HG03045 (cell line): ENCODE measurements around the gene TRABD2B.

Experiments used
- ATAC-seq: cut with Tn5 transposase; IDR thresholded peaks from one replicate; pipeline ENCODE4 v1.9.1; 2021; ENCODE audit warnings: mild to moderate bottlenecking, moderate library complexity; ENCODE audit not compliant: unreplicated experiment

The TRABD2B gene

GRCh38 chr1:47886141-47886540 is 111.0 kb downstream of the TRABD2B start:
- no peak for ATAC-seq

GRCh38 chr1:47885062-47885830 is 111.9 kb downstream of the TRABD2B start:
- ATAC-seq, result no peak

- no peak for ATAC-seq
Measured at GRCh38 chr1:47883963-47884362, 113.2 kb downstream of the TRABD2B start.

- ATAC-seq, result no peak
Measured at GRCh38 chr1:47881505-47882442, 115.4 kb downstream of the TRABD2B start.

- no peak for ATAC-seq
Measured at GRCh38 chr1:47876587-47876963, 120.6 kb downstream of the TRABD2B start.

- ATAC-seq, result no peak
Measured at GRCh38 chr1:47875831-47876586, 121.2 kb downstream of the TRABD2B start.

- ATAC-seq, result no peak
Measured at GRCh38 chr1:47875036-47875435, 122.1 kb downstream of the TRABD2B start.

- ATAC-seq, result no peak
Measured at GRCh38 chr1:47873337-47873736, 123.8 kb downstream of the TRABD2B start.

- no peak for ATAC-seq
Measured at GRCh38 chr1:47872886-47873285, 124.3 kb downstream of the TRABD2B start.

GRCh38 chr1:47871799-47872353 is 125.3 kb downstream of the TRABD2B start:
- ATAC-seq, result no peak

- no peak for ATAC-seq
Measured at GRCh38 chr1:47870946-47871676, 126.1 kb downstream of the TRABD2B start.

GRCh38 chr1:47870480-47870879 is 126.7 kb downstream of the TRABD2B start:
- no peak for ATAC-seq

GRCh38 chr1:47868348-47868676 is 128.9 kb downstream of the TRABD2B start:
- ATAC-seq, result no peak

GRCh38 chr1:47867438-47868347 is 129.5 kb downstream of the TRABD2B start:
- no peak for ATAC-seq

GRCh38 chr1:47866601-47867437 is 130.4 kb downstream of the TRABD2B start:
- ATAC-seq, result no peak

- no peak for ATAC-seq
Measured at GRCh38 chr1:47865881-47866535, 131.2 kb downstream of the TRABD2B start.

- no peak for ATAC-seq
Measured at GRCh38 chr1:47859092-47859743, 138.0 kb downstream of the TRABD2B start.
